ENCODE results near the gene SCGN.

The SCGN gene

GRCh38 chr6:25640446-25640845 is 11.6 kb upstream of the SCGN start:
- DNase-seq (ENCODE audit: low read depth, low spot score): no peak

- DNase-seq (ENCODE audit: low read depth, low spot score): no peak
These were observed 11.1 kb upstream of the SCGN start for GRCh38 chr6:25640891-25641290.

GRCh38 chr6:25641377-25641776 is 10.6 kb upstream of the SCGN start:
- DNase-seq (ENCODE audit: low read depth, low spot score): no peak

GRCh38 chr6:25641940-25642666 is 9.9 kb upstream of the SCGN start:
- no peak for DNase-seq (ENCODE audit: low read depth, low spot score)

- no peak for DNase-seq (ENCODE audit: low read depth, low spot score)
These were observed 9.2 kb upstream of the SCGN start for GRCh38 chr6:25642667-25643328.

- DNase-seq (ENCODE audit: low read depth, low spot score): no peak
These were observed 6.1 kb upstream of the SCGN start for GRCh38 chr6:25645916-25646315.

- no peak for DNase-seq (ENCODE audit: low read depth, low spot score)
These were observed 2.4 kb upstream of the SCGN start for GRCh38 chr6:25649611-25650010.

GRCh38 chr6:25655723-25656122 is 3.7 kb downstream of the SCGN start:
- DNase-seq (ENCODE audit: low read depth, low spot score): no peak

GRCh38 chr6:25659633-25660368 is 7.8 kb downstream of the SCGN start:
- no peak for DNase-seq (ENCODE audit: low read depth, low spot score)

GRCh38 chr6:25660512-25660911 is 8.5 kb downstream of the SCGN start:
- DNase-seq (ENCODE audit: low read depth, low spot score): no peak

- no peak for DNase-seq (ENCODE audit: low read depth, low spot score)
These were observed 9.2 kb downstream of the SCGN start for GRCh38 chr6:25661129-25661779.

GRCh38 chr6:25665455-25665854 is 13.4 kb downstream of the SCGN start:
- DNase-seq (ENCODE audit: low read depth, low spot score): no peak

GRCh38 chr6:25669413-25669812 is 17.4 kb downstream of the SCGN start:
- no peak for DNase-seq (ENCODE audit: low read depth, low spot score)

GRCh38 chr6:25670208-25670607 is 18.2 kb downstream of the SCGN start:
- no peak for DNase-seq (ENCODE audit: low read depth, low spot score)

- no peak for DNase-seq (ENCODE audit: low read depth, low spot score)
These were observed 18.9 kb downstream of the SCGN start for GRCh38 chr6:25670793-25671513.

- no peak for DNase-seq (ENCODE audit: low read depth, low spot score)
These were observed 19.6 kb downstream of the SCGN start for GRCh38 chr6:25671652-25672051.

- no peak for DNase-seq (ENCODE audit: low read depth, low spot score)
These were observed 23.2 kb downstream of the SCGN start for GRCh38 chr6:25675167-25675566.

- no peak for DNase-seq (ENCODE audit: low read depth, low spot score)
These were observed 24.8 kb downstream of the SCGN start for GRCh38 chr6:25676775-25677174.

GRCh38 chr6:25681848-25682247 is 29.8 kb downstream of the SCGN start:
- DNase-seq (ENCODE audit: low read depth, low spot score): no peak

GRCh38 chr6:25682324-25682723 is 30.3 kb downstream of the SCGN start:
- DNase-seq (ENCODE audit: low read depth, low spot score): no peak

GRCh38 chr6:25684565-25684964 is 32.5 kb downstream of the SCGN start:
- no peak for DNase-seq (ENCODE audit: low read depth, low spot score)

- no peak for DNase-seq (ENCODE audit: low read depth, low spot score)
These were observed 33.2 kb downstream of the SCGN start for GRCh38 chr6:25685251-25685650.
